Left cardiac atrium (tissue), 4 donors: ENCODE data around the gene MAP3K14. TPM values are rescaled to one million over a fixed set of nuclear protein-coding genes. Genes with fewer than 3 reads are reported as not detected.
A peak's percentile ranks its signal among the peaks of the same experiment; 100 is the strongest.

Experiments used
- ATAC-seq, 2 donors: fragments of 200-7000 bp; cut with Tn5 transposase; one replicate each; pipeline ENCODE4 v1.9.1; 2020; ENCODE audit warnings: mild to moderate bottlenecking in 2 of 2, moderate library complexity in 2 of 2
- DNase-seq: peaks from one replicate; pipeline ENCODE4 v3.0.0-alpha.2; 2020
- intact Hi-C, 2 donors: fragments of 100-400 bp; cut with DNase I; formaldehyde crosslinking; loops; one replicate each; pipeline versions ENCODE4 v1.14.1 to v1.15.1; 2022 to 2023
- total RNA-seq, 2 donors: library from RNA; stranded (reverse); fragmentation: NEBNext Ultra II Directional; extraction: Animal tissue kit (Norgen Biotek cat#: 25700); gene quantifications; one replicate each; pipeline ENCODE4 v1.2.1, GENCODE V29; 2021
- donor health status: DM: no; HTN: yes; CAD: no.
- donor health status: DM: no; HTN: yes; CAD: no; lungs with severe emphysema.
- donor health status: DM: yes; HTN: yes; CAD: no.
- donor health status: Dilated cardiomyopathy.

Gene MAP3K14
- total RNA-seq, 2 donors from 2014 or later = 13.4 to 13.5 TPM

DNA sequence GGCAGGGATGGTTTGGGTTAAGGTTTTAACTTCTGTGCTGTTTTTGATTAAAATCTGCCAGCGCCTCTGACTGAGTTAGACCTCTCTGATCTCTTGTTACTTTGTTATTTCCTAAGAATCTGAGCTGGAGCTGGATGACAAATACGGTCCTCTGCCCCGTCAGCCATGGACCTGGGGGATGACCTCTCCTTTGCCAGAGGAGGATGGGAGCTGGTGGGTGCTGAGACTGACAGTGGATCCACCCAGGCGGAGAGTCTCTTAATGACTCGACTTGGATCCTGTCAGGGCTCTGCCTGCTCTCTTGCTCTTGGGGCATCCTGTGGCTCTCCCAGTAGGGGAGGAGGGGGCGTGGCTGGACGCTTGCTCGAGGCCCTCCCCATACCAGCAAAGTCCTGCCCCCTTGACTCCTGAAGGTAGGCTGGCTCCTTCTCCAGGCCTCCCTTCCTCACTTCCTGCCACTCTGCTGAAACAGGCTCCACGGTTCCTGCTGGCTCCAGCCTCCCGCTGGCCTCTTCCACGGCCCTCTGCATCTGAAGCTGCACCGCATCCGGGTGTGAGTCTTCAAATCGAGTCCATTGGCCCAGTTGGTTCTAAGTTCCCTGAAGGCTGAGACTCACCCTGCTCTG lies 24.8 kb upstream of the MAP3K14 start:
- intact Hi-C loops = no loop called here
- DNase-seq (peak; percentile 86), ATAC-seq (peak; percentile 53 to 76)

DNA sequence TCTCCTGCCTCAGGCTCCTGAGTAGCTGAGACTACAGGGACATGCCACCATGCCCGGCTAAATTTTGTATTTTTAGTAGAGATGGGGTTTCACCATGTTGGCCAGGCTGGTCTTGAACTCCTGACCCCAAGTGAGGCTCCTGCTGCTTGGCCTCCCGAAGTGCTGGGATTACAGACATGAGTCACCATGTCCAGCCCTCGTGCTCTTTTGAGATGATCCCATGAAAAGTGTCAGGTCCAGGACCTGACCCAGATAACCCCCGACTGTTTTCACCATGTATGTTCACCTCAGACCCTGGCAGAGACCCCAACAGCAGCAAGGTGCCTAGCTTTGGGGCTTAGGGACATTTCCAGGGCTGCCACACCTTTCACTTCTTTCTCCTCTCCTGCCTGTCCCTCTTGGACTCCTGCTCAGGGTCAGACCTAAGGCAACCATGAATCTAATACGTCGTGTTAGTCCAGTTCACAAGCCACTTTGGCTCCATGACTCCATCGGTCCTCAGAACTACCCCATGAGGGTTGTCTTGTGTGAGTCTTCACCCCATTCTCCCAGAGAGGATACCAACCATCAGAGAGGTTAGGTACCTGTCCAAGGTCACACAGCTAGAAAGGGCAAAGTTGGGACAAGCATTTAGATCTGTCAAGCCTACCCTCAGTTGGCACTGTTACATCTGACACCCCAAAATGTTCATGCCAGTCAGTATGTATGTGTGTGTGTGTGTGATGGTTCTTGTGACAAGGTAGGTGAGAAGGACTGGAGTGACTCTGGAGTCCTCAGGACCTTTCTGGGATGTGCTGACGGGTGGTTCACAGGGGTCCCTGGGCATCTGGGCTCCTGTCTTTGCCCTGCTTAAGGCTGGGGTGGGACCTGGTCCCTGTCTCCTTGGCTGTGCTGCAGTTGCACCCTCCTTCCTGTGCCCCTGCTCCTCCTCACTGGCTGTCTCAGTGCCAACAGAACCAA lies 23.1 kb upstream of the MAP3K14 start:
- no peak for DNase-seq
- intact Hi-C loops = no loop called here

DNA sequence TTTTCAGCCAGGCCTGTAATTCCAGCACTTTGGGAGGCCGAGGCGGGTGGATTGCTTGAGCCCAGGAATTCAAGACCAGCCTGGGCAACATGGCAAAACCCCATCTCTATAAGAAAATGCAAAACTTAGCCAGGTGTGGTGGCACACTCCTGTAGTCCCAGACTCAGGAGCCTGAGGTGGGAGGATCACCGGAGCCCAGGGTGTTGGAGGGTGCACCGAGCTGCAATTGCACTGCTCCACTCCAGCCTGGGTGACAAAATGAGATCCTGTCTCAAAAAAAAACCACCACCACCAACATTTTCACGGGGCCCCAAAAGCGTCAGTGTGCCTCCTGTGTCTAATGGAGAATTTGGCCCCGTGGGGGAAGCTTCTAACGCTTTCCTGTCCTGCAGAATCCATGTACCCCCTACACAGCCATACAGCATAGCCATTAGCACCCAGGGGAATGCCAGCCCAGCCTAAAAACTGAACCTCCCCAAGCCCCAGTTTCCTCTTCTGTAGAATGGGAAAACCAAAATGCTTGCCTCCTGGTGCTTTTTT lies 22.2 kb upstream of the MAP3K14 start:
- DNase-seq (no peak), ATAC-seq (no peak)
- intact Hi-C loops = no loop called here

More for the DNA sequence above, 23.1 kb upstream of the MAP3K14 start:
- ATAC-seq = no peak

DNA sequence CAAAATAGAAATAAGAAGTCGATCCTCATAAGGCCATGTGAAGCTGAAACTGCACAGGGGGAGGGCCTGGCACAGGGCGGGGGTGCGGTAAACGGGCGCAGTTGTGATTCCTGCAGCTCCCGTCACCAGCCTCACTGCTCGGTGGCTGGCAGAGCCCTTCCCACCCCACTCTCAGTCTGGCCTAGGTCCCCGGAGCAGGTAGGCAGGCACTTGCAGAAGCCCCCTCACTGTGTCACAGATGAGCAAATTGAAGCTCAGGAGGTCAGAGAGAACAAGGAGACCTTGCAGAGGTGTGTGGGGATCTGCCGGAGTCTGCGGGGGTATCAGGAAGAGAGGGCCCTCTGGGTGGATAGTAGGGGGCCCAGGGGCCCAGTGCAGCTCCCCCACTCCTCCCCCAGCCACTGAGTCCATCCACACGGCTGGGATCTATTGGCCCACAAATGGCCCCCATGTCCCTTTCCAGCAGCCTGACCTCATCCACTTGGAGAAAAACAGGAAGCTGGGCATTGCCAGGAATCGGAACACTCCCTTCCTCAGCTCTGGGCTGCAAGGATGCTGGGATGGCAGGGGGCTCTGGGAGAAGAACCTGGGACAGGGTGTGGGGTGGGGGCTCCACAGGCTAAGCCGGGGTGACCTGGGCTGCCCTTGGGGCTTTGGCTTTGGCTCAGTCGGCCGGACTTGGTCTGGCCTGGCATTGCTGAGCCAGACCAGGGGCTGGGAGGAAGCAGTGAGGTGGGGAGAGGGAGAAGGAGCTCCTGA lies 21.4 kb upstream of the MAP3K14 start:
- peak; percentile 68 for DNase-seq

DNA sequence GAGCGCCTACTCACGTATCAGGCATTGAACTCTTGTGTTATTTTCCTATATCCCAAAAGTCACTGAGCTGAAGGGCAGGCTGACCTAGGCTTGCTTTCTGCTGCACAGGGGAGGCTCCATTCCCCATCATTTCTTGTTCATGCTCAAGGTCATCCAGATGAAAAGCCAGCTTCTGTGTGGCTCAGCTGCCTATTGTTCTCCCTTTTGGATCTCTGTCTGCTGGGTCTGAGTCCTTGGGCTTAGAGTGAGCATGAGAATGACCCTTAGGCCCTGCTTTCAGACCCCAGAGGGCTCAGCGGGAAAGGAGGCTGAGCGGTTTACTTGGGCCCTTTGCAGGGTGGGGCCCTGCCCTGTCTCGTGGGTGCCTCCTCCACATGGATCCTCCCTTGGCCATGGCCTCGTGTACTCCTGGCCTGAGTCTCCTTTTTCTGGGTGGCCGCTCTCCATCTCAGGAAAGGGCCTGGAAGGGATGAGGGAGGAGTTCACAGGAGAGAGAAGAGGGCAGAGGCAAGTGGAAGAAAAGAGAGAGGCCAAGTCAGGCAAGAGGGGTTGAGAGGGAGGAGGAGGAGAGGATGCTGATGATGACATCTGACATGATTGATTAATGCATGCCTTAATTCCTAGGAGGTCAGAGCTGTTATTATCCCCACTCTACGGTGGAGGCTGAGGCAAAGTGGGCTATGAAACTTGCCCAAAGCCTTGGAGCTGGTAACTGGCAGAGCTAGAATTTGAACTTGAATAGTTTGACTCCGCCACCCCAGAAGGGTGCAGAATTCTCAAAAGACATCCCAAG lies 19.8 kb upstream of the MAP3K14 start:
- ATAC-seq (no peak), DNase-seq (no peak)
- intact Hi-C loops = no loop called here

More for the DNA sequence above, 21.4 kb upstream of the MAP3K14 start:
- intact Hi-C loops = no loop called here
- peak; percentile 42 to 44 for ATAC-seq

DNA sequence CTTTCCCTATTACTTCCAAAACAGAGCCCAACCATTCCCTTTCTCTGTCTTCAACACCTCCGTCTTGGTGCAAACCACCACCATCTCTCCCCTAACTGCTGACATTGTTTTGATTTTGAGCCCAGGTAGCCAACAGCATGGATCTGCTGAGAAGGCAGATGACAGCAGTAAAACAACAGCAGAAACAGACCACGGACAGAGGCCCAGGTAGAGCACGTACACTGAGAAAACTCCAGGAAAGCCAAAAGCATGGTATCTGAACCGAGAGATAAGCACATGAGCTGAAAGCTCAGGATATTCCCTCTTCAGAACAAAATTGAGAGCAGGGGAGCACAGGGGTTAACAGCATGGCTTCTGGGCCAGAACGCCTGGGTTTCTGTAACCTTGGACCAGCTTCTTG lies 18.9 kb upstream of the MAP3K14 start:
- ATAC-seq = no peak
- DNase-seq = no peak
- intact Hi-C loops = no loop called here

DNA sequence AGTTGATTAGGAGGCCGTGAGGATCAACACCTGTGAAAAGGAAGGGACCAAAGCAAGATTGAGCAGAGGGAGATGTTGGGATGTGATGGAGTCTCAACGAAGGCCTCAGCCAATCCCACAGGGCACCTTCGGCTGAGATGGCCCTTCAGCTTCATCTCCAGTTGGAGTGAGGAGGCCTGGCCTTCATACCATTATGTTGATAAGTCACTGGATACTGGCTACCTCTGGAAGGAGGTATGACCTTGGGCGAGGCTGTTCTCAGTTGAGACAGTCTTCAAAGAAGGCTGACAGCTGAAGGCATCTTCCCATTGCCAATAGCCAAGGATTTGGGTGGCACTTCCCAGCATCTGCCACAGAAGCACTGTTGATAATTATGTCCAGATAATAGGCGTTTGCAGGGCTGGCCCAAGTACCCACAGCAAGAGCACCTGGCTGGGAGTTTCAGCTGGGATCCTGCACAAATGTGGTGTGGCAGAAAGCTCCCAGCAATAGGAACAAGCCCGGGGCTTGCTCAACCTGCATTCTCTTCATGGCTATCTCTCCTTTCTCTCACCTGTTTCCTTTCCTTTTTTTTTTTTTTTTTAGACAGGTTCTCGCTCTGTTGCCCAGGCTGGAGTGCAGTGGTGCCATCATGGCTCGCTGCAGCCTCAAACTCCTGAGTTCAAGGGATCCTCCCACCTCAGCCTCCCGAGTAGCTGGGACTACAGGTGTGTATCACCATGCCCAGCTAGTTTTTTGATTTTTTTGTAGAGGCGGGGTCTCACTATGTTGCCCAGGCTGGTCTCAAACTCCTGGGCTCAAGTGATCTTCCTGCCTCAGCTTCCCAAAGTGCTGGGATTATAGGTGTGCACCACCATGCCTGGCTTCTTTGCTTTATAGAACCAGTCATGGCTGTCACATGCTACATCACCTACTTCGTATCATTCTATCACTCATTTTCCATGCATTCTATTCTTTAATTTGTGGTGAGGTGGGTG lies 18.2 kb upstream of the MAP3K14 start:
- DNase-seq = no peak
- intact Hi-C loops = no loop called here
- no peak for ATAC-seq

DNA sequence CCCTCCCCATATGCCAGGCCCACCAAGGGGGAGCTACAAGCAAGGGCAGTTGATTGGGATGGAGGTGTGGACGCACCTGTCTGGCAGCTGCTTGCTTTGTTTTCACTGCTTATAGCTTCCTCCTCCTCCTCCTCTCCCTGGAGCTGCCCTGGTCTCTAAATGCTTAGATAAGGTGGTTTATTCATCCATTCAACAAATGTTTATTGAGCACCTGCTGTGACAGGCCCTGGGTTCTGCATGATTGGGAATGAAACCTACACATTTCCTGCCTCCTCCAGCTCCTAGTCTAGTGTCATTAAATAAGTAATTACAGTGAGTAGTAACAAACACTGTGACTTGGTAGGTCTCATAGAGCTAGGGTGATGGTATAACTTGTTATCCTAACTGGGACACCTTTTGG lies 17.4 kb upstream of the MAP3K14 start:
- no peak for ATAC-seq
- intact Hi-C loops = no loop called here
- no peak for DNase-seq

DNA sequence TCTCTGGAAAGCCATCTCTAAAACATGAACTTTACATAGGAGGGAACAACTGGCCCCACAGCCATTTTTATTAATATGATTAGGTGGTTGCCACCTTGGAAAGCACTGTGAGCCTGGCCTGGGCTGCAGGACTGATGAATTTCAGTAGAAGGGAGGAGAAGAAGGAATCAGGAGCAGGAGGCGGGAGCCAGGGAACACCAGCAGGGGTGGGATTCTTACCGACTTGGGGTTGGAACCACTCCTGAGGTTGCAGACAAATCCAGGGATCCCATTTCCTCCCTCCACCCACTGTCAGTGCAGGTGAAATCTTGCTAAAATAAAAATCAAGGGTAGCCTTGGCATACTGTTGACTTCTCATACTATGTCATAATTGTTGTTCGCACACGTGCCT lies 16.9 kb upstream of the MAP3K14 start:
- no peak for ATAC-seq
- DNase-seq = no peak
- intact Hi-C loops = no loop called here

DNA sequence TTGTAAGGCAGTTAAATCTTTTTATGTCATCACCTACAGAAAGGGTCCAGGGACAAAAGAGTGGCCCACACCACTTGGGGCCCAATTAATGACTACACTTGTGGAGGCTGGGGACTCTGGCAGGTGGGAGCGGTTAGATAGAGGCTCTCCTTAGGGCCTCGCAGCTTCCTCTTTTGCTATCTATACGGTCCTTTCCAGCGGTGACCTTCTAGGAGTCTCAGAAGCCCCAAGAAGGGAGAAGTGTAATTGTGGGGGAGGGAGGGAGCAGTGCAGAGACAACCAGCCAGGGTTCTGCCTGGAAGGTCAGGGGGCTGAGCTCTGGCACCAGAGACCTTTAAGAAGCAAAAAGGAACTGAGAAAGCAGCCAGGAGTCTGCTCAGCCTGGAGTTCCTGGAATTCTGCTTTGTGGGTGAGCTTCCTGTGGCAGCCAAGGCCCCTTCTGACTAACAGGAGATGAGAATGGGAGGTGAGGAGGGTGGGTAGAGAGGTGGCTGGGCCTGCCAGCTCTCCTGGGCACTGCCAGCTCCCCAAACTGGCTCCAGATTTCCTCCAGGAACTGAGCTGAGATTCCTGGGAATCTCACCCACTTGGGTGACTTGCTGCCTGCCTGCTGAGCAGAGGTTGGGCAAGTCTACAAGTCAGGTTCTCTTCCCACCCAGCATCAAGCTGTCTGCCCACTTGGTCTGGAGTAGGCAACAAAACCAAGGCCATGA lies 16.3 kb upstream of the MAP3K14 start:
- DNase-seq (no peak), ATAC-seq (peak; percentile 21 to 73)
- intact Hi-C loops = no loop called here

DNA sequence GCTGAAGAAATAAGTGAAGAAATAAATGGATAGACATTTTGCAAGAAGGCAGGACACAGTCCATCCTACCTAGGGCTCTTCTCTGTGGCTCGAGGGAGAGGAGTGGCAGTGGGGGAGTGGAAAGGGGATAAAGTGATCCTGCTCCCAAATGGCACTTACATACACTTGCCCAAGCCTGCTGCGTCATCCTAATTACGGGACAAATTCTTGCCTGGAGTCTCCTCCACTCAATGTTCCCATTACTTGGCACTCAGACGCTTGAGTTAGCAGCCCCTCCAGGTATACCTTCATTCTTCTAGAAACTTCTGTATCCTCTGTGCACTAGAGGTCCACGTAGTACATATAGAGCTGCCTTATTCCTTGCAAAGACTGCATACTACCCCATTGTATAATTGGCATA lies 15.7 kb upstream of the MAP3K14 start:
- DNase-seq = no peak
- no peak for ATAC-seq
- intact Hi-C loops = no loop called here

DNA sequence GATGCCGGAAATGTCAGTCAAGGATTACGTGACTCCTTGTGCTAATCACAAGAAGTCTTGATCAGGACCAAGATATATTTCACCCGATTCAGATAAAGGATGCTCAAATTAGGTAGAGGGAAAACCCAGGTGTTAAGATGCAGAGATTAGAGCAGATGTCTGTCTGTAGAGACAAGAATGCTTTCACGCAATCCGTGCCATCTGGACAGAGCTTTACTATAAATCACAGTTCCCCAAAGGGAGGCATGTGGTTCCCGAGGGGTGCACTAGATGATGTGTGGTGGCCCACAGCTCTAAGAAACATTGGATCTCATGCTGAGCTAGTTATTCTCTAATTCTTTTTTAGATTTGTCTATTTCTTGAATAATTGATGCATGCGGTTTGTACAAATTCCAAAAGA lies 9.8 kb upstream of the MAP3K14 start:
- intact Hi-C loops = no loop called here
- DNase-seq = peak; percentile 7
- ATAC-seq = no peak

DNA sequence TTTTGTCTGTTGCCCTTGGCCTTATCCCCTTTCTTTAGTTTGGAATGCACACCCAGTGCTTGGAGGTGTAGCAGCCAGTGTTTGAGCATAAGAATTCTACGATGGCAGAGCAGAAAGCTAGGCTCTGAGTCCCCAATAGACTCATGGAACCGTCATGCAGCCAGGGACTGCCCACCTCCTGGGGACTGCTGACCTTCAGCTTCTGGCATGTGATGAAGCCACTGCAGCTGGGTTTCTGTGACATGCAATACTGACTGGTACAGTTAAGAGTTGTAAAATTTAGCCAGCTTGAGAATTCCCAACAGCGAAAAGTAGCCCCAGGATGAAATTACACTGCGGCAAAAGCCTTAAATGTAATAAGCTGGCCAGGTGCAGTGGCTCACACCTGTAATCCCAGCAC lies 9.0 kb upstream of the MAP3K14 start:
- intact Hi-C loops = no loop called here
- DNase-seq = peak; percentile 11
- peak in 1 of 2 donors; percentile 50 for ATAC-seq

DNA sequence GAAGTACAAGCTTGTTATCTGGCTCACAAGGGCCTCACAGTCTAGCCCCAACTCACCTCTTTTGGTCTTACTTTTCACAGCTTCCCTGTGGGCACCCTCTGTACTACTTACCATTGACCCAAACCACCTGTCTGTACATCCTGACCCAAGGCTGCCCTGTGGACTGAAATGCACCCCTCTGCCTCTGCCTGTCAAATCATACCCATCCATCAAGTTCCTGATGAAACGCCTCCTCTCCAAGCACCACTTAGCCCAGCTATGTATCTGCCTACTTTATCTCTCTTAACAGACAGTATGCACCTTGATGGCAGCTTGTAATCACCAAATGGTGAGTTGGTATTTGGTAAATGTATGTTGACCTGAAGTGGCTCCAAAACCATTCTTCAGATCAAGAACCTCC lies 7.5 kb upstream of the MAP3K14 start:
- ATAC-seq = no peak
- intact Hi-C loops = no loop called here
- no peak for DNase-seq

DNA sequence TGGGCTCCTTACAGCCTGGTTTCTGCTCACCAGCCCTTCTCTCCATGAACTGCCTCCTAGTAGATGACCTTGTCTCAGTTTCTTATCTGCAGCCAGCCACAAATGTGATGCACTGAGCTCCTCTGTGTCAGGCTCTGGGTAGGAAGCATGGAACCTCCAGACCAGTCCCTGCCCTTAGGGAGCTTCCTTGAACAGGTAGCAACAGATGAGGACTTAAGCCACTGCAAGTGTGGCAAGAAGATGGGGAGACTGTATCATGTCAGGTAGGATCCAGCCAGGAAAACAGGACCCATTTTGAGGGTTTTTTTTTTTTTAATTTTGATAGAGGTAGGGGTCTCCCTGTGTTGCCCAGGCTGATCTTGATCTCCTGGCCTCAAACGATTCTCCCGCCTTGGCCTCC lies 5.3 kb upstream of the MAP3K14 start:
- intact Hi-C loops = no loop called here
- no peak for ATAC-seq
- DNase-seq = no peak

DNA sequence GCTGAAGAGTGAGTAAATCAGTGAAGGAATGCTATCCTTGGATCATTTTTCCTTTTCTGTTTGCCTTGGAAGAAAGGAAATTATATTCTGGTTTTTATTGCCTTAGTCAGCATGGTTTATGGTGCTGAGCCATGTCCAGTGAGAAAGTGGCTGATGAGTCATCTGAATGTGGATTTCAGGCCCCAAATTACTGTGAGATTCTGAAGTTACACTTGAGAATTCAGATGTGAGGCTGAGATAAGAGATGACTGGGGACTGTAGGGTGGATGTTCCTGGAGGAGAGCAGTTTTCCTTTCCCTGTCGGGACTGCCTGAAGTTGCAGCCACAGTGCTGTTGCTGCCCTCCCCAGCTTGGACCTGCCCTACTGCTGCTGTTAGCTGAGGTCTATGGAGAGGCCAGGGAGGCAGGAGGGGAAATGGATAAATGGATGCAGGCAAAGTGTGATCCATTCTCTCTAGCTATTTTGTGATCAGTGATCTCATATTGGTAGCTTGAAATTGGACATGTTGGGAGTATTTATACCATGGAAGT lies 4.2 kb upstream of the MAP3K14 start:
- DNase-seq (no peak), ATAC-seq (peak in 1 of 2 donors; percentile 0)
- intact Hi-C loops = no loop called here
